ENCODE measurements around the gene PRDM15.

- TF ChIP-seq, protein P1, sequence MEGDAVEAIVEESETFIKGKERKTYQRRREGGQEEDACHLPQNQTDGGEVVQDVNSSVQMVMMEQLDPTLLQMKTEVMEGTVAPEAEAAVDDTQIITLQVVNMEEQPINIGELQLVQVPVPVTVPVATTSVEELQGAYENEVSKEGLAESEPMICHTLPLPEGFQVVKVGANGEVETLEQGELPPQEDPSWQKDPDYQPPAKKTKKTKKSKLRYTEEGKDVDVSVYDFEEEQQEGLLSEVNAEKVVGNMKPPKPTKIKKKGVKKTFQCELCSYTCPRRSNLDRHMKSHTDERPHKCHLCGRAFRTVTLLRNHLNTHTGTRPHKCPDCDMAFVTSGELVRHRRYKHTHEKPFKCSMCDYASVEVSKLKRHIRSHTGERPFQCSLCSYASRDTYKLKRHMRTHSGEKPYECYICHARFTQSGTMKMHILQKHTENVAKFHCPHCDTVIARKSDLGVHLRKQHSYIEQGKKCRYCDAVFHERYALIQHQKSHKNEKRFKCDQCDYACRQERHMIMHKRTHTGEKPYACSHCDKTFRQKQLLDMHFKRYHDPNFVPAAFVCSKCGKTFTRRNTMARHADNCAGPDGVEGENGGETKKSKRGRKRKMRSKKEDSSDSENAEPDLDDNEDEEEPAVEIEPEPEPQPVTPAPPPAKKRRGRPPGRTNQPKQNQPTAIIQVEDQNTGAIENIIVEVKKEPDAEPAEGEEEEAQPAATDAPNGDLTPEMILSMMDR (IDR thresholded peaks at IDR 0.05), result no peak
- TF ChIP-seq POLR2AphosphoS5 (IDR thresholded peaks at IDR 0.05), result no peak
- TF ChIP-seq POLR2A (IDR thresholded peaks at IDR 0.05), result no peak
Observed at GRCh38 chr21:41845310-41846032, 33.7 kb downstream of the PRDM15 start.

Measured in stomach (tissue), 4 donors.